ENCODE results near the gene CAPN15. TPM values are rescaled to one million over a fixed set of nuclear protein-coding genes. Genes with fewer than 3 reads are reported as not detected.

The CAPN15 gene
- total and polyA plus RNA-seq, 4 donors = 15.3 to 33.9 (median 26.0) TPM

DNA sequence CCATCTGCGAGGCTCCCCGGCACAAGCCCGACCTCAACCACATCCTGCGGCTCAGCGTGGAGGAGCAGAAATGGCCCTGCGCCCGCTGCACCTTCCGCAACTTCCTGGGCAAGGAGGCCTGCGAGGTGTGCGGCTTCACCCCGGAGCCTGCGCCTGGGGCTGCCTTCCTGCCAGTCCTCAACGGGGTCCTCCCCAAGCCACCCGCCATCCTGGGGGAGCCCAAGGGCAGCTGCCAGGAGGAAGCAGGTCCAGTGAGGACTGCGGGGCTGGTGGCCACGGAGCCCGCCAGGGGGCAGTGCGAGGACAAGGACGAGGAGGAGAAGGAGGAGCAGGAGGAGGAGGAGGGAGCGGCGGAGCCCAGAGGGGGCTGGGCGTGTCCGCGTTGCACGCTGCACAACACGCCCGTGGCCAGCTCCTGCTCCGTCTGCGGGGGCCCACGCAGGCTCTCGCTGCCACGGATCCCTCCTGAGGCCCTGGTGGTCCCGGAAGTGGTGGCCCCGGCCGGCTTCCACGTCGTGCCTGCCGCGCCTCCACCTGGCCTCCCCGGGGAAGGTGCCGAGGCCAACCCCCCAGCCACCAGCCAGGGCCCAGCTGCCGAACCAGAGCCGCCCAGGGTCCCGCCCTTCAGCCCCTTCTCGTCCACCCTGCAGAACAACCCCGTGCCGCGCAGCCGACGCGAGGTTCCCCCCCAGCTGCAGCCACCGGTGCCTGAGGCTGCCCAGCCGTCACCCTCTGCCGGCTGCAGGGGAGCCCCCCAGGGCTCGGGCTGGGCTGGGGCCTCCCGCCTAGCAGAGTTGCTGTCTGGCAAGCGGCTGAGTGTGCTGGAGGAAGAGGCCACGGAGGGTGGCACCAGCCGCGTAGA, 19.6 kb downstream of the CAPN15 start:
- no peaks in the 10 kb centered on the region for H3K9me3 ChIP-seq (ENCODE audit: control insufficient read depth, low read length)
- H3K36me3 ChIP-seq (ENCODE audit: control insufficient read depth in 1 of 2, insufficient read depth in 2 of 2, low read length in 1 of 2) = no peaks in the 10 kb centered on the region
- ATAC-seq (ENCODE audit: low FRiP score) (peak; percentile 48), DNase-seq (peak; percentile 80 to 89)
- H3K27ac ChIP-seq (ENCODE audit: low read depth in 1 of 2, low read length in 2 of 2) = no peak overlapping the region
- intact Hi-C loops (cut with DNase I) = no loop called here
- WGBS, 2 donors = 87% methylated on average over 40 to 60 of the region's 60 CpGs
- H3K4me3 ChIP-seq (ENCODE audit: low read length in 2 of 2) = no peak overlapping the region
- no peaks in the 10 kb centered on the region for H3K27me3 ChIP-seq (ENCODE audit: control insufficient read depth in 1 of 2, insufficient read depth in 2 of 2, low read length in 1 of 2)
- H3K4me1 ChIP-seq (ENCODE audit: control insufficient read depth in 1 of 2, insufficient read depth in 2 of 2, low read length in 2 of 2) = no peaks in the 10 kb centered on the region

DNA sequence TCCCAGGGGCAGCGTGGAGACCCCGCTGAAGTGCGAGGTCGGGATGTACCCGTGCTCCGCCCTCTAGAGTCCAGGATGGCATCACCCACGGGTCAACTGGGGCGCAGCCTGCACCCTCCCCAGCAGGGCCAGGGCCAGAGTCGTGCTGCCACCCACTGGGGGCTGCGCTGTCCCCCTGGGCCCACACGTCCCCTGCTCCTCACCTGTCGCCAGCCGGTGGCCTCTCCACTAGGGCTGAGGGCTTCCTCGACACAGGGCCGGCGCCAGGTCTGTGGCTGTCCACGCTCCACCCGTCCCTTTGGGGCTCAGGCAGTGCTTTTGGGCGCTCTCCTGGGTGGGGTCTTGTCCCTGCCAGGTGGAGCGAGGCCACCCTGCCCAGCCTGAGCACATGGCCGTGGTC, 21.1 kb downstream of the CAPN15 start:
- whole genome bisulfite sequencing, 2 donors = 94 to 95% methylated on average over 21 of the region's 21 CpGs

DNA sequence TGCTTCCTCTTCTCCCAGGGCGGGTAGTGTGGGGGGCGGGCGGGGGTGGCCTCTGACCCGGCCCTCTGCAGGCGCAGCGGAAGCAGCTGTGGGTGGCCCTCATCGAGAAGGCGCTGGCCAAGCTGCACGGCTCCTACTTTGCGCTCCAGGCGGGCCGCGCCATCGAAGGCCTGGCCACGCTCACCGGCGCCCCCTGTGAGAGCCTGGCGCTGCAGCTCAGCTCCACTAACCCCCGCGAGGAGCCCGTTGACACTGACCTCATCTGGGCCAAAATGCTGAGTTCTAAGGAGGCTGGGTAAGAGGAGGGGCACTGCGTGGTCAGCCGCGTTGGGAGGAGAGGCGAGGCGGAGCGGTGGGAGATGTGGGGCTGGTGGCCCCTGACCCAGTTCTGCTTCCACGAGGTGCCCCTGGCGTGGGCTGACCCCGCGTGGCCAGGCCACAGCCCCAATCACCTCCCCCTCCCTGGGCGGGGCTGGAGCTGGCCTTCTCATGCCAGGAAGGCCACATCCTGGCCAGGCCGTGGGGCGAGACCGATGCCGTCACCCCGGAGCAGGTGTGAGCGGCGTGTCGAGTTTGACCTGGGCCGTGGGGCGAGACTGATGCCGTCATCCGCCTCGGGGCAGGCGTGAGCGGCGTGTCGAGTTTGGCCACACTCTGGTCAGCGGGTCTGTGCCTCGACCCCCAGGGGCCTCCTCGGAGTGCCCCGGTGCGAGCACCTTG, 22.2 kb downstream of the CAPN15 start:
- DNase-seq = no peak
- Histone ChIP-seq H3K9me3 (ENCODE audit: control insufficient read depth, low read length) (no peaks in the 10 kb centered on the region), H3K27ac (ENCODE audit: low read depth in 1 of 2, low read length in 2 of 2) (no peak overlapping the region), H3K36me3 (ENCODE audit: control insufficient read depth in 1 of 2, insufficient read depth in 2 of 2, low read length in 1 of 2) (no peaks in the 10 kb centered on the region), H3K4me1 (ENCODE audit: control insufficient read depth in 1 of 2, insufficient read depth in 2 of 2, low read length in 2 of 2) (no peaks in the 10 kb centered on the region), H3K27me3 (ENCODE audit: control insufficient read depth in 1 of 2, insufficient read depth in 2 of 2, low read length in 1 of 2) (no peaks in the 10 kb centered on the region), H3K4me3 (ENCODE audit: low read length in 2 of 2) (no peak overlapping the region)
- ATAC-seq (ENCODE audit: low FRiP score) = no peak
- intact Hi-C loops (cut with DNase I) = no loop called here
- WGBS, 2 donors = 94 to 95% methylated on average over 54 of the region's 54 CpGs

More for the DNA sequence above, 21.1 kb downstream of the CAPN15 start:
- ATAC-seq (ENCODE audit: low FRiP score) (no peak), DNase-seq (no peak)
- intact Hi-C loops (cut with DNase I) = no loop called here
- no peaks in the 10 kb centered on the region for H3K4me1 ChIP-seq (ENCODE audit: control insufficient read depth in 1 of 2, insufficient read depth in 2 of 2, low read length in 2 of 2)
- H3K9me3 ChIP-seq (ENCODE audit: control insufficient read depth, low read length) = no peaks in the 10 kb centered on the region
- no peaks in the 10 kb centered on the region for H3K36me3 ChIP-seq (ENCODE audit: control insufficient read depth in 1 of 2, insufficient read depth in 2 of 2, low read length in 1 of 2)
- H3K27me3 ChIP-seq (ENCODE audit: control insufficient read depth in 1 of 2, insufficient read depth in 2 of 2, low read length in 1 of 2) = no peaks in the 10 kb centered on the region
- H3K4me3 ChIP-seq (ENCODE audit: low read length in 2 of 2) = no peak overlapping the region
- no peak overlapping the region for H3K27ac ChIP-seq (ENCODE audit: low read depth in 1 of 2, low read length in 2 of 2)

DNA sequence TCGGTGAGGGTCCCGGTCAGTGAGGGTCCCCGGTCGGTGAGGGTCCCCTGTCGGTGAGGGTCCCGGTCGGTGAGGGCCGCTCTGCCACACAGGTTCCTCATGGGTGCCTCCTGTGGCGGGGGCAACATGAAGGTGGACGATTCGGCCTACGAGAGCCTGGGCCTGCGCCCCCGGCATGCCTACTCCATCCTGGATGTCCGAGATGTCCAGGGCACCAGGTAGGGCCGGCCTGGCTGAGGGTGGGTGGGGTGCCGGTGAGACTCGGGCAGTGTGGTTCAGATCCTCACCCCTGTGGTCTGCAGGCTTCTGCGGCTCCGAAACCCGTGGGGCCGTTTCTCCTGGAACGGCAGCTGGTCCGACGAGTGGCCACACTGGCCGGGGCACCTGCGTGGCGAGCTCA, 23.7 kb downstream of the CAPN15 start:
- ATAC-seq (ENCODE audit: low FRiP score) = no peak
- no peaks in the 10 kb centered on the region for H3K36me3 ChIP-seq (ENCODE audit: control insufficient read depth in 1 of 2, insufficient read depth in 2 of 2, low read length in 1 of 2)

DNA sequence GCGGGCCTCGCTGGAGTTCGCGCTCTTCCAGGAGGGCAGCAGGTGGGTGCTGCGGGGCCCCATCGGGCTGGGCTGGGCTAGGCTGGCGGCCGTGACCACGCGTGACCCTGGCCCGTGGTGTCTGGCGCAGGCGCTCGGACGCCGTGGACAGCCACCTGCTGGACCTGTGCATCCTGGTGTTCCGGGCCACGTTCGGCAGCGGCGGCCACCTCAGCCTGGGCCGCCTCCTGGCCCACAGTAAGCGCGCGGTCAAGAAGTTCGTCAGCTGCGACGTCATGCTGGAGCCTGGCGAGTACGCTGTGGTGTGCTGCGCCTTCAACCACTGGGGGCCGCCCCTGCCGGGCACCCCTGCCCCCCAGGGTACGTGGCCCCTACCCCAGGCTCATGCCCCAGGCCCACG, 24.7 kb downstream of the CAPN15 start:
- no peak for ATAC-seq (ENCODE audit: low FRiP score)
- H3K9me3 ChIP-seq (ENCODE audit: control insufficient read depth, low read length) = no peaks in the 10 kb centered on the region
- H3K4me1 ChIP-seq (ENCODE audit: control insufficient read depth in 1 of 2, insufficient read depth in 2 of 2, low read length in 2 of 2) = no peaks in the 10 kb centered on the region
- H3K4me3 ChIP-seq (ENCODE audit: low read length in 2 of 2) = no peak overlapping the region
- no peak for DNase-seq
- no peaks in the 10 kb centered on the region for H3K36me3 ChIP-seq (ENCODE audit: control insufficient read depth in 1 of 2, insufficient read depth in 2 of 2, low read length in 1 of 2)
- intact Hi-C loops (cut with DNase I) = no loop called here
- H3K27me3 ChIP-seq (ENCODE audit: control insufficient read depth in 1 of 2, insufficient read depth in 2 of 2, low read length in 1 of 2) = no peaks in the 10 kb centered on the region
- no peak overlapping the region for H3K27ac ChIP-seq (ENCODE audit: low read depth in 1 of 2, low read length in 2 of 2)
- 96 to 97% methylated on average over 27 to 35 of the region's 35 CpGs for WGBS, 2 donors

More for the DNA sequence above, 23.7 kb downstream of the CAPN15 start:
- DNase-seq = no peak
- intact Hi-C loops (cut with DNase I) = no loop called here
- H3K27me3 ChIP-seq (ENCODE audit: control insufficient read depth in 1 of 2, insufficient read depth in 2 of 2, low read length in 1 of 2) = no peaks in the 10 kb centered on the region
- H3K27ac ChIP-seq (ENCODE audit: low read depth in 1 of 2, low read length in 2 of 2) = no peak overlapping the region
- no peaks in the 10 kb centered on the region for H3K9me3 ChIP-seq (ENCODE audit: control insufficient read depth, low read length)
- WGBS, 2 donors = 96 to 98% methylated on average over 25 to 28 of the region's 28 CpGs
- no peak overlapping the region for H3K4me3 ChIP-seq (ENCODE audit: low read length in 2 of 2)
- no peaks in the 10 kb centered on the region for H3K4me1 ChIP-seq (ENCODE audit: control insufficient read depth in 1 of 2, insufficient read depth in 2 of 2, low read length in 2 of 2)

DNA sequence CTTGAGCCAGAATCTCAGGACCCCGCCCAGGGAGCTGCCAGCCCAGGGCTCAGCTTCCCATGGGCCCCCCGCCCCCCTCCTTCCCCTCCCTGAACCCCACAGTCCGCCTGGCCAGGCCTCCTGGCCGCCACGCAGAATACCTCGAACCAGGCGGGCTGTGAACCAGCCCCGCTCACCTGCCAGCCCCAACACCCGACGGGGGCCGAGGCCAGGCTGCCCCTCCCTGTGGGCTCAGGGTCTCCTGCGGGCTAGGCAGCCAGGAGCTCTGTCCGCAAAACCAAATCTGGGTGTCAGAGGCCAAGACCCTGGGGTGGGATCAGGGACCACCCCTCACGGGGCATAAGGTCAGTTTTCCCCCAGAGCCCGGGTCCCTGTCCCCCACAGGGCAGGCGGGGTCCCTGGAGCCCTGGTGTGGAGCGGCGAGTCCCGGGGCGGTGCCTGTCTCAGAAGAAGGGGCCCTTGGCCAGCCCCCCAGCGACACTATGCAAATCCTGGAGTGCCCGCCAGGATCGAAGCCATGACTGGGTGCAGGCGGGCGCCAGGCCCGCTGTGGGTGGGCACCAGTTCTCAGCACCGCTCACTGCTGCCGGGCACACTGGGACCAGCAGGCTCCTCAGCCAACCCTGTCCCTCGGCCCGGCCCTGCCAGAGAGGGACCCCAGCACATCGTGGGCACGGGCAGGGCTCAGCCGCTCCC, 26.2 kb downstream of the CAPN15 start:
- intact Hi-C loops (cut with DNase I) = no loop called here
- no peak for ATAC-seq (ENCODE audit: low FRiP score)
- no peaks in the 10 kb centered on the region for H3K36me3 ChIP-seq (ENCODE audit: control insufficient read depth in 1 of 2, insufficient read depth in 2 of 2, low read length in 1 of 2)
- H3K9me3 ChIP-seq (ENCODE audit: control insufficient read depth, low read length) = no peaks in the 10 kb centered on the region
- H3K4me1 ChIP-seq (ENCODE audit: control insufficient read depth in 1 of 2, insufficient read depth in 2 of 2, low read length in 2 of 2) = no peaks in the 10 kb centered on the region
- H3K27me3 ChIP-seq (ENCODE audit: control insufficient read depth in 1 of 2, insufficient read depth in 2 of 2, low read length in 1 of 2) = no peaks in the 10 kb centered on the region
- no peak overlapping the region for H3K4me3 ChIP-seq (ENCODE audit: low read length in 2 of 2)
- DNase-seq = no peak
- H3K27ac ChIP-seq (ENCODE audit: low read depth in 1 of 2, low read length in 2 of 2) = no peak overlapping the region
- 94 to 97% methylated on average over 28 to 33 of the region's 33 CpGs for WGBS, 2 donors

DNA sequence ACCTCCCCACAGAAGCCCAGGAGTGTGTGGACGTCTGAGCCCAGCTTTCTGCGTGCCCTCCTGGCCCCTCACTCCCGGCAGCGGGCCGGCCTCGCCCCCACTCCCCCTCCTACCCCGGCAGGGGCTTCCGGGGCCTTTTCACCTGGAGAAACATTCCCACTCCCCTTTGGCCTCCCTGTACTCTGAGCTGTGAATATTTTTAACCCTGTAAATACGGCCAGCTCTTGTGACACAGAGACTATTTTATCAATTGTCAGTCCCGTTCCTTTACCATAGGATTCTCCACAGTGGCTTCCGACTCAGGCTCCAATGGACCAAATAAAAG, 26.7 kb downstream of the CAPN15 start:
- no peaks in the 10 kb centered on the region for H3K9me3 ChIP-seq (ENCODE audit: control insufficient read depth, low read length)
- no peak overlapping the region for H3K27ac ChIP-seq (ENCODE audit: low read depth in 1 of 2, low read length in 2 of 2)
- no peak overlapping the region for H3K4me3 ChIP-seq (ENCODE audit: low read length in 2 of 2)
- no peak for DNase-seq
- 85 to 88% methylated on average over 11 of the region's 11 CpGs for WGBS, 2 donors
- no peaks in the 10 kb centered on the region for H3K4me1 ChIP-seq (ENCODE audit: control insufficient read depth in 1 of 2, insufficient read depth in 2 of 2, low read length in 2 of 2)
- intact Hi-C loops (cut with DNase I) = no loop called here
- ATAC-seq (ENCODE audit: low FRiP score) = no peak
- no peaks in the 10 kb centered on the region for H3K36me3 ChIP-seq (ENCODE audit: control insufficient read depth in 1 of 2, insufficient read depth in 2 of 2, low read length in 1 of 2)
- no peaks in the 10 kb centered on the region for H3K27me3 ChIP-seq (ENCODE audit: control insufficient read depth in 1 of 2, insufficient read depth in 2 of 2, low read length in 1 of 2)

DNA sequence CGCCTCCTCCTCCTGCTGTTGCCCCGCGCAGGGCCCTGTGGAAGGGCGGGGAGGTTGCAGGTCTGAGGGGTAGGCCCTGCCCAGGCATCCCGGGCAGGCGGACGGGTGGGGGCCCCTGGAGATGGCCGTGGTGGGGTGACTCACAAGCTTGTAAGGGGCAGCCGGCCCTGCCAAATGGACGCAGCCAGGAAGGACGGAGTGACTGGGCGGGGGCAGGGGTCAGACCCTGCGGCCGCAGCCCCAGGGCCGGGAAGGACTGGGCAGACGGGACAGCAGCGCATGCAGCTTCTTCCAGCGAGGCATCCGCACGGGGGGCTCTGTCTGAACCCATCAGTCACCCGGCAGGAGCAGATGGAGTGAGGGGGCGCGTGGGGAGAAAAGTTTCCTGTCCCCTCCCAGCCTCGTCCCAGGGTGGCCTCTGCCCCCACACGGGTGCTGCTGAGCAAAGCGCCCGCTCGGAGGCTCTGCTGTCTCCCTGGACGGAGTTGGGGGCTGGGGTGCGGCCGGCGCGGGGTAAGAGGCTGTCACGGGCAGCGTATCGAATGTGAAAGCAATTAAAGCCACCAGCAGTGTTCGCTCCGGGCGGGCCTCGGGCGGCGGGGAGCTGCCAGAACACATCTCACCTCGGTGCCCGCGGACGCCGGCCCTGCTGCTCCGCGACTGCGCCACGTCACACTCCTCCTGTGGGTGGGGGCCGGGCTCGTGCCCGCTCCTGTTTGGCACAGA, 27.3 kb downstream of the CAPN15 start:
- WGBS, 2 donors = 81 to 85% methylated on average over 47 to 54 of the region's 54 CpGs

More for the DNA sequence above, 27.3 kb downstream of the CAPN15 start:
- H3K27me3 ChIP-seq (ENCODE audit: control insufficient read depth in 1 of 2, insufficient read depth in 2 of 2, low read length in 1 of 2) = no peaks in the 10 kb centered on the region
- no peaks in the 10 kb centered on the region for H3K9me3 ChIP-seq (ENCODE audit: control insufficient read depth, low read length)
- no peak for ATAC-seq (ENCODE audit: low FRiP score)
- H3K36me3 ChIP-seq (ENCODE audit: control insufficient read depth in 1 of 2, insufficient read depth in 2 of 2, low read length in 1 of 2) = no peaks in the 10 kb centered on the region
- DNase-seq = no peak
- H3K27ac ChIP-seq (ENCODE audit: low read depth in 1 of 2, low read length in 2 of 2) = no peak overlapping the region
- H3K4me3 ChIP-seq (ENCODE audit: low read length in 2 of 2) = no peak overlapping the region
- H3K4me1 ChIP-seq (ENCODE audit: control insufficient read depth in 1 of 2, insufficient read depth in 2 of 2, low read length in 2 of 2) = no peaks in the 10 kb centered on the region
- intact Hi-C loops (cut with DNase I) = no loop called here

Measured in aorta (tissue), 5 donors.